ENCODE results near the gene CSNK1G1. TPM values are rescaled to one million over a fixed set of nuclear protein-coding genes. Genes with fewer than 3 reads are reported as not detected.

CSNK1G1 gene
- total RNA-seq, 1 donor: 34.0 TPM

GRCh38 chr15:64138331-64138941 is 217.5 kb downstream of the CSNK1G1 start:
- Histone ChIP-seq H3K27me3 (ENCODE audit: insufficient read depth, low read length) (no peaks in the 10 kb centered on the region), H3K4me1 (ENCODE audit: insufficient read depth, low read length) (no peaks in the 10 kb centered on the region), H3K4me3 (ENCODE audit: insufficient read depth, low read length) (no peak overlapping the region), H3K9me3 (ENCODE audit: low read depth, low read length) (no peaks in the 10 kb centered on the region), H3K36me3 (ENCODE audit: insufficient read depth, low read length) (peaks cover 42% of the 10 kb centered on the region), H4K20me1 (ENCODE audit: insufficient read depth, low read length) (peaks cover 4% of the 10 kb centered on the region), H3K4me2 (ENCODE audit: insufficient read depth, low read length) (no peak overlapping the region), H3K79me2 (ENCODE audit: insufficient read depth, low read length) (no peaks in the 10 kb centered on the region), H3K27ac (ENCODE audit: low read depth, low read length) (no peak overlapping the region), H2AFZ (ENCODE audit: low read length) (no peak overlapping the region)
- DNase-seq (ENCODE audit: insufficient read length, low spot score, missing footprints): no peak
- TF ChIP-seq, protein P1, sequence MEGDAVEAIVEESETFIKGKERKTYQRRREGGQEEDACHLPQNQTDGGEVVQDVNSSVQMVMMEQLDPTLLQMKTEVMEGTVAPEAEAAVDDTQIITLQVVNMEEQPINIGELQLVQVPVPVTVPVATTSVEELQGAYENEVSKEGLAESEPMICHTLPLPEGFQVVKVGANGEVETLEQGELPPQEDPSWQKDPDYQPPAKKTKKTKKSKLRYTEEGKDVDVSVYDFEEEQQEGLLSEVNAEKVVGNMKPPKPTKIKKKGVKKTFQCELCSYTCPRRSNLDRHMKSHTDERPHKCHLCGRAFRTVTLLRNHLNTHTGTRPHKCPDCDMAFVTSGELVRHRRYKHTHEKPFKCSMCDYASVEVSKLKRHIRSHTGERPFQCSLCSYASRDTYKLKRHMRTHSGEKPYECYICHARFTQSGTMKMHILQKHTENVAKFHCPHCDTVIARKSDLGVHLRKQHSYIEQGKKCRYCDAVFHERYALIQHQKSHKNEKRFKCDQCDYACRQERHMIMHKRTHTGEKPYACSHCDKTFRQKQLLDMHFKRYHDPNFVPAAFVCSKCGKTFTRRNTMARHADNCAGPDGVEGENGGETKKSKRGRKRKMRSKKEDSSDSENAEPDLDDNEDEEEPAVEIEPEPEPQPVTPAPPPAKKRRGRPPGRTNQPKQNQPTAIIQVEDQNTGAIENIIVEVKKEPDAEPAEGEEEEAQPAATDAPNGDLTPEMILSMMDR (IDR thresholded peaks at IDR 0.05; ENCODE audit: extremely low read depth, low read depth, low read length): no peak

DNA sequence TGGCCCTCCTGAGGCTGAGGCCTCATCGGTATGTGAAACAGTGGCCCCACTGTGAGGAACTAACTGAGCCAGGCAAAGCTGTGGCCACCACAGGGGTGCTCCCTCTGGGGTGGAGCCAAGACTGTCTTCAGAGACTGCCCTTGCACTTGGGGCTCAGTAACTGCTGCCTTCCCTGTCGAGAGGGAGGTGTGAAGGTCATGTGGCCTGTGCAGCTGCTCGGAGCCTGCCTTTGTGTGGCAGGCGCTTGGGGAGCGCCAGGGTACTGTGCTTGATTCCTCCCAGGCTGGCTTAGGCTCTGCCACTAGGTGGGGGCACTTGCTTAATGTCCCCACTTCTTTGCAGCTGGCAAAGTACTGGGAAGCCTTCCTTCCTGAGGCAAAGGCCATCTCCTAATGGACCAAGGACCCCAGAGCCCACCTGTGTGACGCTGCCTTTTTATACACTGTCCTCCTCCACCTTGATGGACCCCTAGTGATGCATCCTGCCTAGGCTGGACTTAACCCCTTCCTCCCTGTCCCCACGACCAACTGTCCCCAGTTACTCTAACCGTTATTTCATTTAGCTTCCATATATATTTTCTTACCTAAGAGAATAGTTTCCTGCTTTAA is 218.6 kb downstream of the CSNK1G1 start:
- Histone ChIP-seq H2AFZ (ENCODE audit: low read length) (no peak overlapping the region), H3K79me2 (ENCODE audit: insufficient read depth, low read length) (no peaks in the 10 kb centered on the region), H4K20me1 (ENCODE audit: insufficient read depth, low read length) (peaks cover 4% of the 10 kb centered on the region), H3K9me3 (ENCODE audit: low read depth, low read length) (no peaks in the 10 kb centered on the region), H3K4me2 (ENCODE audit: insufficient read depth, low read length) (no peak overlapping the region), H3K4me3 (ENCODE audit: insufficient read depth, low read length) (no peak overlapping the region), H3K27me3 (ENCODE audit: insufficient read depth, low read length) (no peaks in the 10 kb centered on the region), H3K36me3 (ENCODE audit: insufficient read depth, low read length) (peaks cover 44% of the 10 kb centered on the region), H3K4me1 (ENCODE audit: insufficient read depth, low read length) (no peaks in the 10 kb centered on the region), H3K27ac (ENCODE audit: low read depth, low read length) (no peak overlapping the region)
- TF ChIP-seq, protein P1 (IDR thresholded peaks at IDR 0.05; ENCODE audit: extremely low read depth, low read depth, low read length): no peak
- DNase-seq (ENCODE audit: insufficient read length, low spot score, missing footprints): no peak

DNA sequence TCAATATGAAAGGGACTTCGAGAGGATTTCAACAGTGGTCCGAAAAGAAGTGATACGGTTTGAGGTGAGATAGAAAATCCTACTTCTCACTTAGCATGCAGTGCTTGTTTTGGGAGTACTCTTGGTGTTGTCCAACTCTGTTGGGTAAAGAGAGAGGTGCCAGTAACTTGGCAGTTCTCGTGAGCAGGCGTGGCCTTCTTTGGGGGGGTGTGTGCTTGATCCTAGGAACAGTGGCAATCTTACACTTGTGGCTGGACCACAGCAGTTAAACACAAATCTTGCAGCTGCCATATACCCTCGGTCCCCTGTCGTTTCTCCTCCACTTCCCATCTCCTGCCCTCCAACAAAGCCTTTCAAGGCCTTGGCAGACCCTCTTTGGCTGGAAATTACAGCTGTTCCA is 219.6 kb downstream of the CSNK1G1 start:
- peaks cover 49% of the 10 kb centered on the region for H3K36me3 ChIP-seq (ENCODE audit: insufficient read depth, low read length)
- no peak overlapping the region for H3K4me3 ChIP-seq (ENCODE audit: insufficient read depth, low read length)
- TF ChIP-seq, protein P1 (IDR thresholded peaks at IDR 0.05; ENCODE audit: extremely low read depth, low read depth, low read length): no peak
- H4K20me1 ChIP-seq (ENCODE audit: insufficient read depth, low read length): peaks cover 4% of the 10 kb centered on the region
- no peak overlapping the region for H2AFZ ChIP-seq (ENCODE audit: low read length)
- no peak overlapping the region for H3K27ac ChIP-seq (ENCODE audit: low read depth, low read length)
- H3K79me2 ChIP-seq (ENCODE audit: insufficient read depth, low read length): no peaks in the 10 kb centered on the region
- no peaks in the 10 kb centered on the region for H3K27me3 ChIP-seq (ENCODE audit: insufficient read depth, low read length)
- no peak overlapping the region for H3K4me2 ChIP-seq (ENCODE audit: insufficient read depth, low read length)
- no peak for DNase-seq (ENCODE audit: insufficient read length, low spot score, missing footprints)
- H3K9me3 ChIP-seq (ENCODE audit: low read depth, low read length): no peaks in the 10 kb centered on the region
- no peaks in the 10 kb centered on the region for H3K4me1 ChIP-seq (ENCODE audit: insufficient read depth, low read length)

GRCh38 chr15:64134345-64134829 is 221.6 kb downstream of the CSNK1G1 start:
- DNase-seq (ENCODE audit: insufficient read length, low spot score, missing footprints): no peak
- Histone ChIP-seq H3K4me3 (ENCODE audit: insufficient read depth, low read length) (no peak overlapping the region), H3K79me2 (ENCODE audit: insufficient read depth, low read length) (no peaks in the 10 kb centered on the region), H3K4me2 (ENCODE audit: insufficient read depth, low read length) (no peak overlapping the region), H3K36me3 (ENCODE audit: insufficient read depth, low read length) (peaks cover 63% of the 10 kb centered on the region), H3K9me3 (ENCODE audit: low read depth, low read length) (no peaks in the 10 kb centered on the region), H3K27ac (ENCODE audit: low read depth, low read length) (no peak overlapping the region), H3K27me3 (ENCODE audit: insufficient read depth, low read length) (no peaks in the 10 kb centered on the region), H2AFZ (ENCODE audit: low read length) (no peak overlapping the region), H3K4me1 (ENCODE audit: insufficient read depth, low read length) (no peaks in the 10 kb centered on the region), H4K20me1 (ENCODE audit: insufficient read depth, low read length) (peaks cover 4% of the 10 kb centered on the region)
- TF ChIP-seq, protein P1 (IDR thresholded peaks at IDR 0.05; ENCODE audit: extremely low read depth, low read depth, low read length): no peak

Measured in osteoblast (primary cell).